GM18508 (cell line): Measurements from ENCODE around the gene LCN15.
"Not testable (repeated sequence)": the region's sequence is repeated elsewhere in the genome, so short reads cannot be mapped to it uniquely, and the experiment has no call there.

Experiments
- ATAC-seq: cut with Tn5 transposase; IDR thresholded peaks from one replicate; pipeline ENCODE4 v1.9.1; 2021; ENCODE audit warnings: moderate number of reproducible peaks; ENCODE audit not compliant: insufficient read depth, unreplicated experiment

Gene LCN15

DNA sequence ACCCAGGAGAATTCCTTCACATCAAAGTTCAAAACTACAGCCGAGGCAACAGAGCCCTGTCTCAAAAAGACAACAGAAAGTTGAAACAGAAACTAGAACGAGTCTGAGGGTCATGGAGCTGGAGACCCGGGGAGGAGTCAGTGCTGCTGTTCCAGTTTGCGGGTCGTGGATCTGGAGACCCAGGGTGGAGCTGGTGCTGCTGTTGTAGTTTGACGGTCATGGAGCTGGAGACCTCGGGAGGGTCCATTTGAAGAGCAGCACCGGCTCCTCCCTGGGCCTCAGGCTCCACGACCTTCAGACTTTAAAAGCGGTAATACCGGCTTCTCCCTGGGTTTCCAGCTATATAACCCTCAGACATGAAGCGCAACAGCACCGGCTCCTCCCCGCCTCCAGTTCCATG is 13.0 kb upstream of the LCN15 start:
- ATAC-seq, result no peak

GRCh38 chr9:136776947-136777346 is 12.6 kb upstream of the LCN15 start:
- no peak for ATAC-seq

GRCh38 chr9:136775191-136775590 is 10.9 kb upstream of the LCN15 start:
- ATAC-seq, result no peak

DNA sequence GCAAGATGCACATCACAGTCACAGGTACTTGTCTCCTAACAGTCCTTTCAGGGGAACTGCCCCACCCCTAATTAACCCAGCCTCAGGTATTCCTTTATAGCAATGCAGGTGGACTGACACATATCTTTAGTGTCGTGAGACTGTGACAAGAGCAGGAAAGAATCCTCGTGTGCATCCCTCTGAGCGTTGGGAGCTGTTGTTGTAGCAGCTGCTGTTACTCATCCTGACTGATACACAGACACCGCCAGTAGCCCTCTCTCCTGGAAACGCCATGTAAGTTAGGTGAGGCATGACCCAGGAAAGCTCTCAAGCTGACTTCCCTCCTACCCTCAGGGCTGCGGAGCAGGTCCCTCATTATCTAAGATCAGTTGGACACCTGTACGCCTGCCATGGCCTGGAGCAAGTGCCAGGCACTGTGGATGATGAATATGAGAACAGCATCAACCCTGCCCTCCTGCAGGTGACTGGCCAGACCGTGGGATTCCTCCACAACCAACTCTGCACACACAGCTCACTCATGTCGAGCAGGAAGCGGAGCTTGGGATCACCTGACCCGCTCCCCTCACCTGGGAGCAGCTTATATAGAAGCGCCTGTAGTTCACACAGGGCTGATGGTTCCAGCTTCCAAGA is 10.2 kb upstream of the LCN15 start:
- no peak for ATAC-seq

DNA sequence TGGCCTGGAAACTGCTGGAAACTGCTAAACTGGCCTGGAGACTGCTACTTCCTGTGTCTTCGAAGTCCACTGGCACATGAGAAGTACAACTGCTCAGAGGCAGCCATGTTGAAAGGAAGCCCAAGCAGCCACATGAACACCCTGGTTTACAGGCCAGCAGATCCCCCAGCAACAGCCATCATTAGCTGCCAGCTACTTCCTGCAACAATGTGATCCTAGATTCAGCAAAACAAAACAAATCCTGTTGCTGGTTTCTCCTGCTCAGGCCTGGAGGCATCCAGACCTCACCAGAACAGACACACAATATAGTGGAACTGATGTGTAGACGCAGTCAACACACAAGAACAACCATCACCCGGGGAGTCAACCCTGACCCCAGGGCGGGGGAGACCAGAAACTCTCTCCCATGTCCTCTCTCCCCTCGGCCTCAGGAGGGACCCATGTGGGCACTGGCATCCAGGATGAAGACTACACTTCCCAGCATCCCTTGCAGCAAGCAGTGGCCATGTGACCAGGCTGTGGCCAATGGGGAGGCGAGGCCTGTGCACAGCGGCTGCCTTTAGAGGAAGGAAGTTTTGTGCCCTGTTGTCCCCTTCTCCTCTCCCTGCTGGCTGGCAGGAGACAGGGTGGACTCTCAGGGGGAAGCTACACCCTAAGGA is 9.2 kb upstream of the LCN15 start:
- no peak for ATAC-seq

DNA sequence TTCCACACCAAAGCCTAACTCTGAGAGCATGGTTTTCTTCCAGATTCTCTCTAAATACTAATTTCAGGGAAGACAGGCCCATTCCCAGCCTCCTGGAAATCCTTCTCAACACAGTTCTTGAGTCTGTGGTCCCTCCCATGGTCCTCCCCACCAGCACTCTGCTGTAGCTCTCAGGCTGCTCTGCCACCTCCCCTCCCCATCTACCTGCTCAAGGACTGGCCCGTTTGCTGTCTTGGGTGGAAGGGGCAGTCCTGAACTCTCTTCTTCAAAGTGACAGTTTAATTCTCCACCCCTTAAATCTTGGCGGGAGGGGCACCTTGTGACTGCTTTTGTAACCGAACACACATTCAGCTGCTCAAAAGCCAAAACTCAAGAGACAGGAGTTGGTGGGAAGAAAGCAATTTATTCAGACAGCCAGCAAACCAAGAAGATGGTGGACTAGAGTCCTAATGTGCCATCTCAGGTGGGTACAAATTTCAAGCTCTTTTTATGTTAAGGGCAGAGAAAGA is 7.6 kb upstream of the LCN15 start:
- ATAC-seq, result no peak

GRCh38 chr9:136769710-136770191 is 5.4 kb upstream of the LCN15 start:
- ATAC-seq, result no peak

DNA sequence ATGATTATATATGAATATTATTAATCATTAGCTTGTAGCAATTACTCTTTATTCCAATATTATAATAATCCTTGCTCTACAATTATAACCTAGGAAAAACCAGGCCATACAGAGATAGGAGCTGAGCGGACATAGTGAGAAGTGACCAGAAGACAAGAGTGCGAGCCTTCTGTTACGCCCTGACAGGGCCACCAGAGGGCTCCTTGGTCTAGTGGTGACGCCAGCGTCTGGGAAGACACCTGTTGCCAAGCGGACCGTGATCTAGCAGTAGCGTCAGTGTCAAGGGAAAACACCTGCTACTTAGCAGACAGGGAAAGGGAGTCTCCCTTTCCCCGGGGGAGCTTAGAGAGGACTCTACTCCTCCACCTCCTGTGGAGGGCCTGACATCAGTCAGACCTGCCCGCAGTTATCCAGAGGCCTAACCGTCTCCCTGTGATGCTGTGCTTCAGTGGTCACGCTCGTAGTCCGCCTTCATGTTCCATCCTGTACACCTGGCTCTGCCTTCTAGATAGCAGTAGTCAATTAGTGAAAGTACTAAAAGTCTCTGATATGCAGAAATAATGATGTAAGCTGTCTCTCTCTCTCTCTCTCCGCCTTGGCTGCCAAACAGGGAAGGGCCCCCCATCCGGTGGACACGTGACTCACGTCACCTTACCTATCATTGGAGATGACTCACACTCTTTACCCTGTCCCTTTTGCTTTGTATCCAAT is 2.2 kb upstream of the LCN15 start:
- not testable (repeated sequence) for ATAC-seq

GRCh38 chr9:136765745-136766409 is 1.6 kb upstream of the LCN15 start:
- ATAC-seq, result not testable (repeated sequence)

DNA sequence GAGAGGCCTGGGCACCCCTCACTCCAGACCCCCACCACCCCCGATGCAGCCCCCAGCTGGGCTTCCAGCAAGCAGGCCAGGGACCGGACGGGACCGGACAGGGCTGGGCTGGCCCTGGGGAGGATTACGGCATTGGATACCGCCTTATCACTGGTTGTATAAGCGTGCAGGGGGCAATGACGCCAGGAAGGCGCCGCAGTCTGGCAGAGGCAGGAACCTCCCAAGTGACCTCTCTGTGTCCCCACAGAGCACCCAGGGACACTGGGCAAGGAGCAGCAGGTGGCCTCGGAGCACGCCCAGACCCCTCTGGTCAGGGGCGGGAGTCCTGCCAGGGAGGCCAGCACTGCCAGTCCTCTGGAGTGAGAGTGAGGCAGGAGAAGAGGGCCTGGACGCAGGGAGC is 723 bp upstream of the LCN15 start:
- ATAC-seq, result no peak

DNA sequence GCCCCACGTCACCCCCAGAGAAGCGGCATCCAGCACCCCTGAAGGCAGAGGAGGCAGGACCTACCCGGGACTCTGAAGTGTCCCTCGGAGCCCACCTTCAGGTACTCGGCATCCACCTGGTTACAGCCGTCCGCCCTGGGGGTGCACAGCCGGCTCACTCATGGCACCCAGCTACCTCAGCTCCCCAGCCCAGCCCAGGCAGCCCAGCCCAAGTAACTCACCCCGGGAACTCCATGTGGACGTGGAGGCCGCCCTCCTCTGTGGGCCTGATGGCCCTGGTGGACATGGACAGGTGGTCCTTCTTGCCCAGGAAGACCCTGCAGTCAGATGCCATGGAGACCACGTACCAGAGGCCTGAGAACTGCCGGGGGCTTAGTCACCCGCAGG is 676 bp downstream of the LCN15 start:
- no peak for ATAC-seq

- no peak for ATAC-seq
Observed at GRCh38 chr9:136762915-136763648, 1.2 kb downstream of the LCN15 start.

DNA sequence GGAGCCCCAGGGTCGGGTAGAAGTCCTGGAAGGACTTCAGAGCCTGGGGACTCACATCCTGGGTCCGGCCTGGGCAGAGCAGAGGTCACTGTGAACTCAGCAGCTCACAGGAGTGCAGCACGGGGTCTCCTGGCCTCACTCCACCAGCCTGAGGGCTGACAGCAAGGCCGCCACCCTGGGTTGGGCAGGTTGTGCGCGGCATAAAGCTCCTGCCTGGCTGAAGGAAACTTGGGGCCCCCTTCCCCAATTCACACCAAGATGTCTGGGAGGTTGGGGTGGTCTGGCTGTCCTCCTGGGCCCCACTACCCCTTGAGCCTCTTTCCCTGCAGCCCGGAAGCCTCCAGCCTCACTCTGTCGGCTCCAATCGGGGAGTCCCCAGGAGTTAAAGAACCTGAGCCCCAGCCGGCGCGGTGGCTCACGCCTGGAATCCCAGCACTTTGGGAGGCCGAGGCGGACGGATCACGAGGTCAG is 2.1 kb downstream of the LCN15 start:
- no peak for ATAC-seq

DNA sequence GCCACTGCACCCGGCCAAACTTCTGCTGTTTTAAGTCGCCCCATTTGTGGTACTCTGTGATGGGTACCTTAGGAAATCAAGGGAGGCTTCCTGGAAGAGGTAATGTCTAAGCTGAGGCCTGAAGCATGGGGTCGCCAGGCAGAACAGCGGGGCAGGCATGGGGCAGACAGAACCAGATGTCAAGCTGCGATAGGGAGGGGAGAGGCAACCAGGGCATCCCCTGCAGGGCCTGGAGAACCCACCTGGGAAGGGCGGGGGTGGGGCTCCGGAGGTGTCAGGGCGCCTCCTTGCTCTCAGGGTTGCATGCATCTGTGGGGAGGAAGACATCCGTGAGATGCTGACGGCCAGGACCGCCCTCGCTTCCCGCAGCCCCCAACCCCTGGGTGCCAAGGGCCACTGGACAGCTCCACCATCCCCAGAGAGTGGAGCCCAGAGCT is 2.8 kb downstream of the LCN15 start:
- no peak for ATAC-seq

DNA sequence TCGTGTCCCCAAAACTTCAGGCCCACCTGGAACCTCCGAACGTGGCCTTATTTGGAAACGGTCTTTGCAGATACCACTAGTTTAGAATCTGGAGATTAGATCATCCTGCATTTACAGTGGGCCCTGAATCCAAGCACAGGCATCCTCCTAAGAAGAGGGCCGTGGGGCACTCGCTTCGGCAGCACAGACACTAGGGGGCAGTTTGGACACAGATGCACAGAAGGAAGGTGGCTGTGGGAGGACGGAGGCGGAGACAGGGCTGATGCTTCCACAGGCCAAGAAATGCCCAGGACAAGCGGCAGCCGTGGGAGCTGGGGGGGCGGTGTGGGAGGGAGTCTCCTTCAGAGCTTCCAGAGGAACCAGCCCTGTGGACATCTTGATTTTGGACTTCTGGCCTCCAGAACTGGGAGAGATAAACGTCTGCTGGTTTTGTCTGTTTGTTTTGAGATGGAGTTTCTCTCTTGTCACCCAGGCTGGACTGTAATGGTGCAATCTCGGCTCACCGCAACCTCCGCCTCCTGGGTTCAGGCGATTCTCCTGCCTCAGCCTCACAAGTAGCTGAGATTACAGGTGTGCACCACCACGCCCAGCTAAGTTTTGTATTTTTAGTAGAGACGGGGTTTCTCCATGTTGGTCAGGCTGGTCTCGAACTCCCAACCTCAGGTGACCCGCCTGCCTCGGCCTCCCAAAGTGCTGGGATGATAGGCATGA is 3.3 kb downstream of the LCN15 start:
- ATAC-seq, result not testable (repeated sequence)

DNA sequence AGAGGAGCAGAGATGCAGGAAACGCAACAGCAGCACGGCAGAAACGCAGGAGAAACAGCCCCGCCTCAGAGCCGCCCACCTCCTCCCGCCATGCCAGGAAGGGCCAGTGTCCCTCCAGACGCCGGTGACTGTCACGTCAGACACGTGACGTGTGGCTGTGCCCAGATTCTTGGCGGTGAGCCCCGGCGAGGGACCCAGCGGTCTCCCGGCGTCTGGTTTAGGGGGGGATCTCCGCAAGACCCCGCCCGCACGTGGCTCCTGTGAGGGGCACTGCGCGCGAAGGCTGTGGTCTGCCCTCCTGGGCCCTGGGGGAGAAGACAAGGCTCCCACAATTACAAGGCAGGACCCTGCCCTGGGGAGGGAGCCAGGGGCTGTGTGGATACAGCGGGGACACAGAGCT is 3.9 kb downstream of the LCN15 start:
- ATAC-seq, result no peak

- ATAC-seq, result no peak
Observed at GRCh38 chr9:136759436-136760325, 4.6 kb downstream of the LCN15 start.

GRCh38 chr9:136759001-136759400 is 5.3 kb downstream of the LCN15 start:
- ATAC-seq, result no peak
